ENCODE data around the gene PLA2G2F.

DNA sequence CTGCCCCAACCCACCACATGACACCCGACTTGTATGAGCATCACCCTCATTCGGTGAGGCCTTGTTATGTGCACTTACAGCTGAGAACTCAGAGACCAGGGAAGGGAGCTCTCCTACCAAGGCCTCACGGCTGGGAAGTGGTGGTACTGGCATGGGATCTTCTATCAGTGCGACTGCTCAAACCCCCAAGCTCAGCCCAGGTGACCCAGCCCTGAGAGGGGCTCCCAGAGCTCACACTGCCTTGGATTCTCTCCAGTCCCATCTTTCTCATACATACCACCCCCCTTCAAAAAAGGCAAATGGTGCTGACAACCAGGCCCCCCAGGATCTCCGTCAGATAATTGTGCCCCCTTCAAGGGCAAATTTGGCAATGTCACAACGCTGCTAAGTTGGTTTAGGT, 777 bp upstream of the PLA2G2F start:
- TF ChIP-seq, protein P1, sequence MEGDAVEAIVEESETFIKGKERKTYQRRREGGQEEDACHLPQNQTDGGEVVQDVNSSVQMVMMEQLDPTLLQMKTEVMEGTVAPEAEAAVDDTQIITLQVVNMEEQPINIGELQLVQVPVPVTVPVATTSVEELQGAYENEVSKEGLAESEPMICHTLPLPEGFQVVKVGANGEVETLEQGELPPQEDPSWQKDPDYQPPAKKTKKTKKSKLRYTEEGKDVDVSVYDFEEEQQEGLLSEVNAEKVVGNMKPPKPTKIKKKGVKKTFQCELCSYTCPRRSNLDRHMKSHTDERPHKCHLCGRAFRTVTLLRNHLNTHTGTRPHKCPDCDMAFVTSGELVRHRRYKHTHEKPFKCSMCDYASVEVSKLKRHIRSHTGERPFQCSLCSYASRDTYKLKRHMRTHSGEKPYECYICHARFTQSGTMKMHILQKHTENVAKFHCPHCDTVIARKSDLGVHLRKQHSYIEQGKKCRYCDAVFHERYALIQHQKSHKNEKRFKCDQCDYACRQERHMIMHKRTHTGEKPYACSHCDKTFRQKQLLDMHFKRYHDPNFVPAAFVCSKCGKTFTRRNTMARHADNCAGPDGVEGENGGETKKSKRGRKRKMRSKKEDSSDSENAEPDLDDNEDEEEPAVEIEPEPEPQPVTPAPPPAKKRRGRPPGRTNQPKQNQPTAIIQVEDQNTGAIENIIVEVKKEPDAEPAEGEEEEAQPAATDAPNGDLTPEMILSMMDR (IDR thresholded peaks at IDR 0.05; ENCODE audit: insufficient read depth, low read length, poor library complexity, severe bottlenecking), result no peak
- TF ChIP-seq EZH2phosphoT487 (conservative IDR thresholded peaks at IDR 0.05; ENCODE audit: low read length), result no peak
